ENCODE results near the gene OPTN.

DNA sequence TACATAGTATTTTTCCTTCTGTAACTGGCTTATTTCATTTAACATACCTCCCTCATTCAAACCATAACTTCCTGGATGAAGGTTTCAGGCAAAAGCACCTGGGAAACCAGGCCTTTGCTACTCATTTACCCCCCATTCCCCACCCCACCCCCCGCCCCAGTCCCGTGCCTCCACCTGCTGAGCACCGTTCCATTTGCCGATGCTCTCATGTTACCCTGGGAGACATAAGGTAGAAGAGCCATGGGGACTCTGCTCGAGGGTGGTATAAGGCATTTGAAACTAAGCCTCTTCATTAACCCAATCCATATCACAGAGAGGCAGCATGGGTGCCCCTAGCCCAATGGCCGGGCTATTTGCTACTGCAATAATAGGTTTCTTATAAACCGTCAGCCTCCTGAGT lies 39.2 kb downstream of the OPTN start:
- TF ChIP-seq EZH2 (IDR thresholded peaks at IDR 0.05) (no peak), POLR2AphosphoS5 (IDR thresholded peaks at IDR 0.05; ENCODE audit: borderline replicate concordance, low read depth, low read length) (no peak), FOXP2 (optimal IDR thresholded peaks at IDR 0.05; ENCODE audit: control extremely low read depth, extremely low read length, insufficient read depth) (no peak)
